HepG2 (cell line): Measurements from ENCODE around the gene EPHA2. TPM values are rescaled to one million over a fixed set of nuclear protein-coding genes. Genes with fewer than 3 reads are reported as not detected.

Experiments
- AGO2 ChIP-seq: fragments of 200-400 bp; formaldehyde crosslinking; optimal IDR thresholded peaks from 2 replicates; pipeline ENCODE3; 2017; ENCODE audit warnings: mild to moderate bottlenecking, low read depth, low read length, moderate library complexity
- GABPB1 ChIP-seq: IDR thresholded peaks from 2 replicates; pipeline ENCODE4 v1.6.1; 2016; ENCODE audit warnings: mild to moderate bottlenecking, missing genetic modification reagents, moderate library complexity, missing compliant biosample characterization
- IRF2 ChIP-seq: IDR thresholded peaks from 2 replicates; pipeline ENCODE4 v1.6.1; 2018; ENCODE audit warnings: missing genetic modification reagents, missing compliant biosample characterization
- JUNB ChIP-seq: sonication (generic); formaldehyde crosslinking; IDR thresholded peaks from 2 replicates; pipeline ENCODE4 v1.8.0; 2022; ENCODE audit warnings: missing genetic modification reagents, mild to moderate bottlenecking, borderline replicate concordance
- KDM1A ChIP-seq: IDR thresholded peaks from 2 replicates; pipeline ENCODE4 v1.6.1; 2016; ENCODE audit warnings: missing compliant biosample characterization
- KLF15 ChIP-seq: sonication (generic); formaldehyde crosslinking; IDR thresholded peaks from 2 replicates; pipeline ENCODE4 v1.8.1; 2023; ENCODE audit warnings: borderline replicate concordance, mild to moderate bottlenecking, inconsistent platforms, missing genetic modification reagents, mixed read lengths
- NBN ChIP-seq: fragments of 450-650 bp; conservative IDR thresholded peaks from 2 replicates; pipeline ENCODE4 v1.6.1; 2017
- SSRP1 ChIP-seq: IDR thresholded peaks from 2 replicates; pipeline ENCODE4 v1.6.1; 2016; ENCODE audit warnings: control low read depth
- UBTF ChIP-seq: sonication (generic); formaldehyde crosslinking; IDR thresholded peaks from 2 replicates; pipeline ENCODE4 v1.4.0; 2020; ENCODE audit warnings: mild to moderate bottlenecking, missing genetic modification reagents
- ZBTB10 ChIP-seq: sonication (generic); formaldehyde crosslinking; IDR thresholded peaks from 2 replicates; pipeline ENCODE4 v1.4.0; 2020; ENCODE audit warnings: missing genetic modification reagents, borderline replicate concordance
- ZFY ChIP-seq: sonication (generic); formaldehyde crosslinking; IDR thresholded peaks from 2 replicates; pipeline ENCODE4 v1.4.0; 2020; ENCODE audit warnings: missing genetic modification reagents
- ZNF616 ChIP-seq: sonication (generic); formaldehyde crosslinking; IDR thresholded peaks from 2 replicates; pipeline ENCODE4 v1.5.0; 2020; ENCODE audit warnings: low read depth, mild to moderate bottlenecking, missing genetic modification reagents
- ZNF644 ChIP-seq: IDR thresholded peaks from 2 replicates; pipeline ENCODE4 v1.6.1; 2016; ENCODE audit warnings: low read depth
- ZNF768 ChIP-seq: sonication (generic); formaldehyde crosslinking; IDR thresholded peaks from 2 replicates; pipeline ENCODE4 v1.4.0; 2020; ENCODE audit warnings: missing genetic modification reagents
- ZNF773 ChIP-seq: sonication (generic); formaldehyde crosslinking; IDR thresholded peaks from 2 replicates; pipeline ENCODE4 v1.4.0; 2020; ENCODE audit warnings: missing genetic modification reagents, borderline replicate concordance
- ZSCAN30 ChIP-seq: sonication (generic); formaldehyde crosslinking; IDR thresholded peaks from 2 replicates; pipeline ENCODE4 v1.5.0; 2020; ENCODE audit warnings: mild to moderate bottlenecking, missing genetic modification reagents
- polyA plus RNA-seq, 8 experiments: library from polyadenylated mRNA; depleted of rRNA in 3 of 8; stranded (reverse) in 7 of 8; unstranded in 1 of 8; fragments of >200 nt; fragmentation: Illumina TruSeq in 4 of 8; extraction: Trizol in 4 of 8; gene quantifications; 2 replicates each; pipeline versions ENCODE4 v1.2.1 to v1.2.3, GENCODE V29; 2011 to 2016; ENCODE audit warnings: low read depth in 4 of 8, missing spikeins in 1 of 8, mixed read lengths in 1 of 8; ENCODE audit not compliant: insufficient read depth in 1 of 8
- total RNA-seq, 5 experiments: library from RNA; depleted of rRNA; stranded (reverse); fragments of >200 nt; fragmentation: Illumina TruSeq; extraction: Trizol; gene quantifications; 2 replicates each; pipeline ENCODE4 v1.2.3, GENCODE V29; 2016; ENCODE audit warnings: low read depth in 1 of 5
- TF ChIP-seq, protein P1 (sequence below): sonication (generic); formaldehyde crosslinking; IDR thresholded peaks from 2 replicates; pipeline ENCODE4 v1.5.1; 2020; ENCODE audit warnings: missing genetic modification reagents, mild to moderate bottlenecking, borderline replicate concordance
- TF ChIP-seq, protein P2 (sequence below): sonication (generic); formaldehyde crosslinking; IDR thresholded peaks from 2 replicates; pipeline ENCODE4 v1.9.0; 2022; ENCODE audit warnings: low read depth, missing genetic modification reagents
- TF ChIP-seq, protein P3 (sequence below): sonication (generic); formaldehyde crosslinking; IDR thresholded peaks from 2 replicates; pipeline ENCODE4 v1.4.0; 2020; ENCODE audit warnings: low read depth, missing genetic modification reagents

The EPHA2 gene
- total and polyA plus RNA-seq, 2 of the 13 experiments (the other 11 are each of a cell fraction or from before 2014, with no cell fraction given), result 33.6 to 53.6 TPM

DNA sequence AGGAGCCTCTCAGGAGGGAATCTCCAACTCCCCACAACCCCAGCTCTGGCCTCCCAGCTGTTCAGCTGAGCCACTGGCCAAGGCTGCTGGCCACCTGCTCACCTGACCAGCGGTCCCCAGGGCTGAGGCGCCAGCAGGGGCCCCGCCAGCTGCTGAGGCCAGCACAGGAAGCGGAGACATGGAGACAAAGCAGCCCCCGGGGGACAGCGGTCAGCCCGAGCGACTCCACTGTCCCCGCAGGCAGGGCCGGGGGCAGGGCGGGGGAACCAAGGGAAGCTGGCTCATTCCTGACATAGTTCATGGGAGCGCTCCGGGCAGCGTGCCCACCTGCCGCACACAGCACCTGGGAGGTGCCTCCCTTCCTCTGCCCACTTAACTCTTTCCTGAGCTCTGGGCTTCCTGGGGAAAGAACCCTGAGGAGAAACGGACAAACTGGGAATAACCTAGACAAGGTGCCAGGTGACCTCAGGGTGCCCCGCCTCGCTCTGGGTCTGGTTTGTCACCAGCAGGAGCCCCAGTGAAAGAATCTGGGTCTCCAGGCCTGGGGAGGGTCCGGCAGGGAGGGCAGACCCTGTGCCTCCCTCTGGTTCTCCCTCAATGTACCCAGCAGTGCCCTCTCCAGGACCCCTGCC is 10.7 kb downstream of the EPHA2 start (continued):
- TF ChIP-seq ZNF773 (CRISPR knock-in tag), result no peak; the same call in 1 of the 2 replicates
- peak; percentile 56 for TF ChIP-seq IRF2 (CRISPR knock-in tag)
- TF ChIP-seq UBTF, result peak; percentile 62
- TF ChIP-seq ZFY (CRISPR knock-in tag), result no peak
- TF ChIP-seq JUNB (CRISPR knock-in tag), result no peak
- TF ChIP-seq GABPB1 (CRISPR knock-in tag), result peak; percentile 69
- TF ChIP-seq ZBTB10 (CRISPR knock-in tag), result 0 out of 2 replicates have a peak, but pooled peaks have one; percentile 57
- TF ChIP-seq KDM1A (CRISPR knock-in tag), result no peak
- no peak for TF ChIP-seq SSRP1 (CRISPR knock-in tag)
- no peak for TF ChIP-seq ZNF644 (CRISPR knock-in tag)
- TF ChIP-seq NBN, result no peak
- TF ChIP-seq ZNF768, result peak; percentile 23; the same call in 1 of the 2 replicates
- TF ChIP-seq, protein P1, sequence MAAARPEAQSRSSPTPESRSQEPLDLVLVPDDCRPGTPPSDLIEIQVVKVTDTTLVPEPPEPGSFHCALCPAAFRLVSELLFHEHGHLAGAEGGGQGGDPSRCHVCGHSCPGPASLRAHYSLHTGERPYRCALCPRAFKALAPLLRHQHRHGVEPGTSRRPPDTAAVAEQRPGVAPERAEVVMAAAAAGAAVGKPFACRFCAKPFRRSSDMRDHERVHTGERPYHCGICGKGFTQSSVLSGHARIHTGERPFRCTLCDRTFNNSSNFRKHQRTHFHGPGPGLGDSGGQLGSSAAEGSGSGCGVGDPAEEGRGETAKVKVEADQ, result no peak
- TF ChIP-seq, protein P2, sequence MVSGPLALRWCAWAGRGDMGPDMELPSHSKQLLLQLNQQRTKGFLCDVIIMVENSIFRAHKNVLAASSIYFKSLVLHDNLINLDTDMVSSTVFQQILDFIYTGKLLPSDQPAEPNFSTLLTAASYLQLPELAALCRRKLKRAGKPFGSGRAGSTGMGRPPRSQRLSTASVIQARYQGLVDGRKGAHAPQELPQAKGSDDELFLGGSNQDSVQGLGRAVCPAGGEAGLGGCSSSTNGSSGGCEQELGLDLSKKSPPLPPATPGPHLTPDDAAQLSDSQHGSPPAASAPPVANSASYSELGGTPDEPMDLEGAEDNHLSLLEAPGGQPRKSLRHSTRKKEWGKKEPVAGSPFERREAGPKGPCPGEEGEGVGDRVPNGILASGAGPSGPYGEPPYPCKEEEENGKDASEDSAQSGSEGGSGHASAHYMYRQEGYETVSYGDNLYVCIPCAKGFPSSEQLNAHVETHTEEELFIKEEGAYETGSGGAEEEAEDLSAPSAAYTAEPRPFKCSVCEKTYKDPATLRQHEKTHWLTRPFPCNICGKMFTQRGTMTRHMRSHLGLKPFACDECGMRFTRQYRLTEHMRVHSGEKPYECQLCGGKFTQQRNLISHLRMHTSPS, result peak; percentile 96
- TF ChIP-seq, protein P3, sequence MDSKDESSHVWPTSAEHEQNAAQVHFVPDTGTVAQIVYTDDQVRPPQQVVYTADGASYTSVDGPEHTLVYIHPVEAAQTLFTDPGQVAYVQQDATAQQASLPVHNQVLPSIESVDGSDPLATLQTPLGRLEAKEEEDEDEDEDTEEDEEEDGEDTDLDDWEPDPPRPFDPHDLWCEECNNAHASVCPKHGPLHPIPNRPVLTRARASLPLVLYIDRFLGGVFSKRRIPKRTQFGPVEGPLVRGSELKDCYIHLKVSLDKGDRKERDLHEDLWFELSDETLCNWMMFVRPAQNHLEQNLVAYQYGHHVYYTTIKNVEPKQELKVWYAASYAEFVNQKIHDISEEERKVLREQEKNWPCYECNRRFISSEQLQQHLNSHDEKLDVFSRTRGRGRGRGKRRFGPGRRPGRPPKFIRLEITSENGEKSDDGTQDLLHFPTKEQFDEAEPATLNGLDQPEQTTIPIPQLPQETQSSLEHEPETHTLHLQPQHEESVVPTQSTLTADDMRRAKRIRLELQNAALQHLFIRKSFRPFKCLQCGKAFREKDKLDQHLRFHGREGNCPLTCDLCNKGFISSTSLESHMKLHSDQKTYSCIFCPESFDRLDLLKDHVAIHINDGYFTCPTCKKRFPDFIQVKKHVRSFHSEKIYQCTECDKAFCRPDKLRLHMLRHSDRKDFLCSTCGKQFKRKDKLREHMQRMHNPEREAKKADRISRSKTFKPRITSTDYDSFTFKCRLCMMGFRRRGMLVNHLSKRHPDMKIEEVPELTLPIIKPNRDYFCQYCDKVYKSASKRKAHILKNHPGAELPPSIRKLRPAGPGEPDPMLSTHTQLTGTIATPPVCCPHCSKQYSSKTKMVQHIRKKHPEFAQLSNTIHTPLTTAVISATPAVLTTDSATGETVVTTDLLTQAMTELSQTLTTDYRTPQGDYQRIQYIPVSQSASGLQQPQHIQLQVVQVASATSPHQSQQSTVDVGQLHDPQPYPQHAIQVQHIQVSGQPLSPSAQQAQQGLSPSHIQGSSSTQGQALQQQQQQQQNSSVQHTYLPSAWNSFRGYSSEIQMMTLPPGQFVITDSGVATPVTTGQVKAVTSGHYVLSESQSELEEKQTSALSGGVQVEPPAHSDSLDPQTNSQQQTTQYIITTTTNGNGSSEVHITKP, result peak; percentile 40; the same call in 1 of the 2 replicates
- no peak for TF ChIP-seq KLF15
- TF ChIP-seq AGO2, result peak; percentile 89
- TF ChIP-seq ZSCAN30 (CRISPR knock-in tag), result no peak
- TF ChIP-seq ZNF616 (CRISPR knock-in tag), result no peak
